Stimulated activated CD4-positive, alpha-beta T cell treated with anti-CD3 and anti-CD28 coated beads, TNF-alpha, amount 100 ng/mL, for 24 hours (primary cell): ENCODE results near the gene ADGRA1.
"Not testable (repeated sequence)": the region's sequence is repeated elsewhere in the genome, so short reads cannot be mapped to it uniquely, and the experiment has no call there.

Source experiments
- DNase-seq, 3 experiments: peaks; one replicate each; pipeline ENCODE4 v3.0.0-alpha.2; 2020; ENCODE audit warnings: low read depth in 3 of 3

The ADGRA1 gene

DNA sequence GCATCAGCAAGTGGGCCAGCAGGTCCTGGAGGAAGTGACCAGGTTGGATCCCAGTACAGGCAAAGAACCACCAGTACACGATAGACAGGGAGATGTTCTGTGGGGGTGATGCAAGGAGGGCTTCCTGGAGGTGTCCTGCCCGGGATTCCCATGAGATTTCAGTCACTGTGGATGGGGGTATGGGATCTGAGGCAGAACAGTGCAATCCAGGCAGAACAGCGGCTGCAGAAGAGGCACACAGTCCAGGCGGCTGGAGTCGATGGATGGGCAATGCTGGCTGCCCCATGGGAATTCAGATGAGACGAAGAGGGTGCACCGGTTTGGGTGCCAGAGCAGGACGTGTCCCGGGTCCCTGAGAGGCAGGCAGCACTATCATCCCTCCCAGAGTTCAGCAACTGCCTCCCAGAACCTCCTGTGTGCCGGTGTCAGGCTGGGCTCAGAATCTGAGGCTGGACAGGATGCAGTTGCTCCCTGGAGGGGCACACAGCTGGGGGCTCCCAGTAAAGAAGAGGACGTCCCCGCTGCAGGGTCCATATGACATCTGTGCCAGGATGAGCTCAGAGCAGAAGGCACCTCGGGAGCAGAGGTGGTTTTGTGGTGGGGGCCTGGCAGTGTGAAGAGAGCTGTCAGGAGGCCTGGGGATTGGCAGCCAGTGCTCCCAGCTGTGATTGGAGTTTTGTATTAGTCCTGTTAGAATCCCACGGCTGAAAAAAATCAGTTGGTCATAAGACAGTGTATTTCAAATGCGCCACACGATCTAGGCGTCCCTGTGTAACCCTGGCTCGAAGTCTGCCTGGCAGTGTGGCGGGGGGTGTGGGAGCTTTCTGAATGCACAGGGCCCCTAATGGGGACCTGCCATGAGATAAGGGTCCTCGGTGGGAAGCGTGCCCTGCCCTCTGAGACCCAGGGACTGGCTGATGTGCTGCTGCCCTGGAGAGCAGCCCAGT lies 75.5 kb downstream of the ADGRA1 start:
- DNase-seq: no peak

DNA sequence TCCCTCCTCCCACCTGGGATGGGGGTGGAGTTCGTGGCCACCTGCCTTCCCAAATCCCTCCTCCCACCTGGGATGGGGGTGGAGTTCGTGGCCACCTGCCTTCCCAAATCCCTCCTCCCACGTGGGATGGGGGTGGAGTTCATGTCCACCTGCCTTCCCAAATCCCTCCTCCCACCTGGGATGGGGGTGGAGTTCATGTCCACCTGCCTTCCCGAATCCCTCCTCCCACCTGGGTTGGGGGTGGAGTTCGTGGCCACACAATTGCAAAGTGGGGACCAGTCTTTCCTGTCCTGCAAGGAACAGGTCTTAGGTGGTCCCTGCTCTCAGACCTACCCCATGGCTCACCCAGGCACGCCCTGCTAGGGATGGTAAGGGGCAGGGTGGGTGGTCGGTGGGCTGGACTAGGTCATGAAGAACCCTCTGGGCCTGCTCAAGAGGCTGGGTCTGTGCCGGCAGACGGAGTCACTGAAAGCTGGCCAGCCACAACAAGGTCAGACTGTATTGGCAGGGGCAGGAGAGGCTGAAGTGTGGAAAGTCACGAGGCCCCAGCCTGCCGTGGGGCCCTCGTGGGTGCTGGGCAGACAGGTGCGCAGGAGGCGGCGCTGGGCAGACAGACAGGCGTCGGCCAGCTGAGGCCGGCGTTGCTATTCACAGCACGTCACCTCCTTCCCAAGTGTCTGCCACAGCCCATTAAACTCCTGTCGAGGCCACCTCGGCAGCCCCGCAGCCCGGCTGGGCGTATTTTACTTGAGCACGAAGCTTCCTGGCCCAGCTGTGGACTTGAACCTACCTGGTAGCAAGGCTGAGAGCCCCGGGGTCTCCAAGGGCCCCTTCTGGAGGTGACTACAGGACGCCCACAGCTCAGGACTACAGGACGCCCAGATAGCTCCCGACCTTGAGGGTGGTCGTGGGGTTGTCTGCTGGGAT lies 76.4 kb downstream of the ADGRA1 start:
- no peak for DNase-seq

DNA sequence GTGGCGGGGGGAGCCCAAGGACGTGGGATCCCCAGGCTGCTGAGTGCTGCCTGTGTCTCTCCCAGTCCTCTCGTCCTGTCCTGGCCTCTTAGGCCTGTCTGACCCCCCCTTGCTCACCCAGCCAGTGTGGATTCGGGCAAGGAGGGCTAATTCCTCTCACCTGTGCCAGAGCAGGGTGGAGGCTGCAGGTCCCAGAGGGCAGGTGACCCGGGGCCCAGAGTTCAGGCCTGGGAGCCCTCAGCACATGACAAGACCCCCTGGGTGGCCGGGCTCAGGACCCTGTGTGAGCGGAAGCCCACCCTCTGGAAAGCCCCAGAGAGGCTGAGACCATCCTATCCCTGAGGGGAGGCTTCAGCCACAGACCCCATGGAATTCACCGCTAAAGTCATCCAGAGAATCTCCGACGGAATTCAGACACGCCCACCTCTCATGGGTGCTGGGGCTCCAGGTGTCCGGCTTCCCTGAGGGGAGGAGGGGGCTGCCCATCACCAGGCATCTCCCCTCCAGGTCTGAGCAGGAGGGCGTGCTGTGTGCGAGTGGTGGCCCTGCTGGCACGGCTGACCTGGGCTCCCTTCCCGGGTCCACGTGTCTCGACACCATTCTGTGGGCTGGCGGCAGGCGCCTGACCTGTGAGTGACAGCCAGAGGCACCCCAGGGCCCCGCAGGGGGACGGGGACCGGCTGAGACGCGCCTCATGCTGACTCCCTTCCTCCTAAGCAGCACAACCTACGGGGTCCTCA lies 77.3 kb downstream of the ADGRA1 start:
- DNase-seq: no peak

DNA sequence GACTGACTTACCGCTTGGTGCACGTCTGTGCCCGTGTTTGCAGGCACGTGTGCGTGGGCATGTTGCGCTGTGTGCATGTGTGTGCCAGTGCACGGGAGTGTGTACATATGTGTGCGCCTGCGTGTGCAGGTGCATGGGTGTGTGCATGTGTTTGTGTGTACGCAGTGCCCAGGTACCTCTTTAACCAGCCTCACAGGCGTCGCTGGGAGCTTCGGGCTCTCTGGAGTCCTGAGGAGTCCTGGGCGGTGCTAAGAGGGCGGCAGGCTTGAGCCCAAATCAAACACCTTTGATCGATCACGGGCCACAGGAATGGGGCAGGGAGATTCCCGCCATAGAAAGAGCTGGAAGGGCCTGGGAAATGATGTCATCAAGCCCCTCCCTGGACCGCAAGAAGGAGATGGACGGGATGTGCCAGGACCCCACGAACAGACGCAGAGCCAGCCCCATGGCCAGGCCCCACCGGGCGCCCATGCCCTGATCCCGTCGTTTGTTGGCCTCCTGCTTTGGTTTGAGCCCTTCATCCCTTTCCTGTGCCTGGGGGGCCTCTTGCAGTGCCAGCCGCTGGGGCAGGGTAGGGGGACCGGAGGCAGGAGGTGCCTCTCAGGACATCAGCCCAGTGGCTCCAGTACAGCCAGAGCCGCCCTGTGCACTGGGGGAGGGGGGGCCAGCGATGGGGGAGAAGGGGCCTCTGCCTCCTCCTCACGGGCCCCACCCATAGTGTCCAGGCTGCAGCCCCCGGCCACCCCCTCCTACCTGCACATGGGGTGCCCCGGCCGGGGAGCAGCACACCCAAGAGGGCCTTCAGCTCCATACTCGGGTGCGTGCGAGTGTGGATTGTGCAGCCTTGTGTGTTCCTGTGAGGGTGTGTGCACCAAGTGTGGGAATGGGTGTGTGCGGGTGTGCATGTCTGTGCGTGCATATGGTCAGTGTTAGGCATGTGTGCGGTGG lies 78.1 kb downstream of the ADGRA1 start:
- no peak for DNase-seq

DNA sequence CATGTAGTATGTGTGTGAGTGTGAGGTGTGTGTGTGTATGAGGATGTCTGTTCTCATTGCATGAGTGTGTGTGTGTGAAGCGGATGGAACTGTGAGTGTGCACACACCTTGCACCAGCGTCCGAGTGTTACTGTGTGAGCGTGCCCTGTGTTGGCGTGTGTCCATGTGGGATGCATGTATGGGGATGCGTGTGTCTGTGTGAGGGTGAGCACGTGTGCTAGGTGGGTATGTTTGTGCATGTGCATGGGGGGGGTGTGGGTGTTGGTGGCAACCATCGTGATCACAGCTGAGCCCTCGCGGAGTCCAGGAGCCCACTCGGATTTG lies 78.7 kb downstream of the ADGRA1 start:
- DNase-seq: no peak

DNA sequence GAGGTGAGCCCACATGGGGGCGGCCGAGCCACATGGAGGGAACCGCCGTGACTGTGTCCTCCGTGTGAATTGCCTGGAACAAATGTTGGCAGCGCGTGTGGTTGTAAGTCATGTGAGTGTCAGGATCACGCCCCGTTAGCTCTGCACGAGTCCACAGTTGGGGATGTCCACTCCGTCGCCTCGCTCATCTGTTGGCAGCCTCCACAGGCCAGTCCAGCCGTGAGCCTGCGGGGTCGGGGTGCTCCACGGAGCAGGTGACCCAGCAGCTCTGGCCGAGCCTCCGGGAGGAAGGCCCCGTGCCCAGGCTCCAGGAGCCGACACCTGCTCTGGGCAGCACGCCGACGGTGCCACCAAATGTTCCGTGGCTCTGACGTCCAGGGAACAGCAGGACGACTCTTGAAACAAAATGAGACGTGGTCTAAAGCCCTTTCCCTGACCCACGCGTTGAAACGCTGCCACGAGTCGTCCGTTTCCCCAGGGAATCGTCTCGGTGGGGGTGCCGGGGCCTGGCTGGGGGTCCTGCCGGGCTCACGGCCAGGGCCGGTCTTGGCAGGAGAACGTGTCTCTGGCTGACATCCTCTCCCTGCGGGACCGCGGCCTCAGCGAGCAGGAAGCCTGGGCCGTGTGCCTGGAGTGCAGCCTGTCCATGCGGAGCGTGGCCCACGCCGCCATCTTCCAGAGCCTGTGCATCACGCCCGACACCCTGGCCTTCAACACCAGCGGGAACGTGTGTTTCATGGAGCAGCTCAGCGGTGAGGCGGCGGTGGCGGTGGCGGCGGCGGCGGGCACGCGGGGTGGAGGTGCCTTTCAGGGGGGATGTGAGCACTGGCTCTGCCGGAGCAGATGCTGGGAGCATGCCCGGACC lies 79.3 kb downstream of the ADGRA1 start:
- no peak for DNase-seq

DNA sequence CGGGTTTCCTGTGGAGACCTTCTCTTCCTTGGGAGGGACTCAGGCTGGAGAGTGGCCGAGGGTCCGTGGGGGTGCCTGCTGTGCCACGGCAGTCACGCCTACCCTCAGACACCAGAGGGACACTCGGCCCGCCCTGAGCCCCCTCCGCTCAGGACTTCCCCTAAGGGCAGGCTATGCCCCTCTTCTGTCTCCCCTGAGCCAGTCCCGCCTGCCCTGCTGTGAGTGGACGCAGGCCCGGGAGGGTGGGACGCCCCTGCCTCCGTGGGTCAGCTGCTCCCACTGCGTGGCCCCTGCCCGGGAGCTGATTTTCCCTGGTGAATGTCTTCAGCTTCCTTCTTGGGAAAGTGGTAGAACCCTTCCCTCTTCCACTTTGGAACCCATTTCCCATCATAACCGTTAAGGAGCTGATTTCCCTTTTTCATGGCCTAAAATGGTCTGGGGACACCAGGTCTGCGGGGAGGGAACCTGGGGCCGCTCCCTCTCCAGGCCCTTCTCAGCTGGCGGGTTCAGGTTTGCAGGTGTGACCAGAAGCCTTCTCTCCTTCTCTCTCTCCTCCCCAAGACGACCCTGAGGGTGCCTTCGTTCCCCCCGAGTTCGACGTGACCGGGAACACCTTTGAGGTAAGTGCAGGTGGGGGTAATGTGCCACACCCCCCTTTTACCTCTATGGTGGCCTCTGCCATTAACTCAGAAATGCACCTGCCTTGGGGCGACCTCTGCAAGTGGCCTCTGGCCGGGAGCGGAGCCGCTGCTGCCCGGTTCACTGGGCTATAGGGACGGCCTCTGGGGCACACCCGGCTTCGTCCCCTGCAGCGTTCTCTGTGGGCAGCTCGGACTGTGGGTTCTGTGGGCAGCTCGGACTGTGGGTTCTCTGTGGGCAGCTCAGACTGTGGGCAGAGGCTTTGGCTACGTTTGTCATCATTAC lies 80.2 kb downstream of the ADGRA1 start:
- DNase-seq: no peak

DNA sequence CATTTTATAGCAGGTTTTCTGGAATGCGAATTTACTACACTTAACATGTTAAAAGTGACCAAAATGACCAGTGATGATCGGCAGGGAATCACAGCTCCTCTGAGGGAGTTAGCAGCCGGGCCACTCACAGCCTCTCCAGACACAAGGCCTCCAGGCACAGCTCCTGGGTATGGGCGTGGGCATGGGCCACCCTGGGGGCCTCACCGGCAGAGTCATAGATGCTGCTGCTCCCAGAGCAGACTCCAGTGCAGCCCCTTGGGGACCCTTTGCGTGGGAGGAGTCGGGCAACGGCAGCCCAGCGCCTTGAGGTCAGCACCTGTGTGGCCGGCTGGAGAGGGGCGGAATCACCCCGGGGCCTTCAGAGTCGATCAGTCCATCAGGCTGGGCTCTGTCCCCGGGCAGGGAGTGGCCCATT lies 80.9 kb downstream of the ADGRA1 start:
- DNase-seq: no peak

DNA sequence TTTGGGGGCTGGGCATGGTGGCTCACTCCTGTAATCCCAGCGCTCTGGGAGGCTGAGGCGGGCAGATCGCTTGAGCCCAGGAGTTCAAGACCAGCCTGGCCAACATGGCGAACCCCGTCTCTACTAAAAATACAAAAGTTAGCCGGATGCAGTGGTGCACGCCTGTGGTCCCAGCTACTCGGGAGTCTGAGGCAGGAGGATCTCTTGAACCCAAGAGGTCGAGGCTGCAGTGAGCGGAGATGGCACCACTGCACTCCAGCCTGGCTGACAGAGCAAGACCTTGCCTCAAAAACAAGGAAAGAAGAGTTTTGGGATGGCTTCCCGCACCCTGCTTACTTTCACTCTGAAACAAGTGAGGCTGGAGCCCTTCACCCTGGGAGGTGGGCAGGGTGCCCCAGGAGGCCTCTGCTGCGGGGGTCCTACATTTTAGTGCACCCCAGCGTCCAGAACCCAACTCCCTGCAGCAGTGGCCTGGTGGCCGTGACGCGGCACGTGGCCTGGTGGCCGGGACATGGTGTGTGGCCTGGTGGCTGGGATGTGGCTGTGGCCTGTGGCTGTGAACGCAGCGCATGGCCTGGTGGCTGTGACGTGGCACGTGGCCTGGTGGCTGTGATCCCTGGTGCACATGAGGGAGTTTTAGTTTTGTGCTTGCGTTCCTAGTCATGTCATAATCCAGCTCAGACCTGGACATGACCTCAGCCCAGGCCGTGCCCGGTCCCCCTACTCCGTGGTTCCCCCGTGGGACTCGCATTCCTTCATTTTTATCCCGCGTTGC lies 81.6 kb downstream of the ADGRA1 start:
- DNase-seq: no peak

DNA sequence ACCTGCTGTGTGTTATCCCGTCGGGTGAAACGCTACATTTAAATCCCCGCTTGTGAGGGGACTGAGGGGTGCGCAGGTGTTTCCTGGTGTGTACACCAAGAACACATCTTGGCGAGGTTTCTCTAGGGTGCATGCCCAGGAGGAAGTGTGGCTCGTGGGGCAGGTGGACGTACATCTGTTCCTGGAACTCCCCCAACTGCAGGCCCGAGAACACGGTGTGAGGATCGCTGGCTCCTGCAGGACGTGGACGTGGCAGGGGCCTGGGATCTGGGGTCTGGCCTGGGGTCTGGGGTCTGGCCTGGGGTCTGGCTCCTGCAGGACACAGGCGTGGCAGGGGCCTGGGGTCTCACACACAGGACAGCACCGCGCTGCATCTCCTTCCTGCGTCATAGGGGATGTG lies 82.4 kb downstream of the ADGRA1 start:
- DNase-seq: no peak

DNA sequence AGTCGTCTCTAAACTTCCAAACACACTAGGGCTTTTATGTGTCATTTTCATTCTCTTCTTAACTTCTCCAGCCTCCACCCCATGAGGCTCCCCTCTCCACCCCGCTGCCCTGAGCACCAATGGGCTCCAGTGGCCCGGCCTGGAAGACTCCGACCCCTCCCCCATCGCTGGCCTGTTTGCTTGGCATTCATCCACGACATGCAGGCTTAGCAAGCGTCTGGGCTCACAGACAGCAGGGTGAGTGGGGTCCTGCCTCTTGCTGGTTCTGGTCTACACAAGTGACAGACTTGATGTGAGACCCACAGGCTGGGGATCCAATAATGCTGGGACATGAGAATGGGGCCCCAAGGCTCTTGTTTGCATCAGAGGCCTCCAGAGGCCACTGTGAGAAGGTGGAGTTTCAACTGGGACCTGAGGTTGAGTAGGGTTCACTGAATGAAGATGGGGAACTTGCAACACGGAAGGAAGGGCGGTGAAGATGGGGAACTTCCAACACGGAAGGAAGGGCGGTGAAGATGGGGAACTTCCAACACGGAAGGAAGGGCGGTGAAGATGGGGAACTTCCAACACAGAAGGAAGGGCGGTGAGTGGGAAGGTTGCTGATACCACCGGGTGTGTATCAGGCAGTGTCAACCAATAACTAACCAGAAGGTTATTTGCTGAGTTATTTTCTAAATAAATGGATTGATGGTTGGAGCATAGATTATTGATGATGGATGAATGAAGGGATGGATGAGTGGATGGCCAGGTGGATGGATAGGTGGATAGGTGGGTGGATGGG lies 86.3 kb downstream of the ADGRA1 start:
- no peak for DNase-seq

DNA sequence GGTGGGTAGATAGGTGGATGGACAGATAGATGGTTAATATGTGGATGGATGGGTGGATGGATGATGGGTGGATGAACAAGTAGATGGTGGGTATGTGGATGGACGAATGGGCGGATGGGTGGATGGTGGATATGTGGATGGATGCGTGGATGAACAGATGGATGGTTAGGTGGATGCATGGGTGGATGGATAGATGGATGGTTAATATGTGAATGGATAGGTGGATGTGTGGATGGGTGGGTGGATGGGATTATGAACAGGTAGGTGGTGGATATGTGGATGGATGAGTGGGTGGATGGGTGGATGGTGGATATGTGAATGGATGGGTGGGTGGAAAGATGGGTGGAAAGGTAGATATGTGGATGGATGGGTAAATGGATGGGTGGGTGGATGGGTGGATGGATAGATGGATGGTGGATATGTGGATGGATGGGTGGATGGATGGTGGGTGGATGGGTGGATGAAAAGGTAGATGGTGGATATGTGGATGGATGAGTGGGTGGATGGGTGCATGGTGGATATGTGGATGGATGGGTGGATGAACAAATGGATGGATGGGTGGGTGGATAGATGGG lies 87.1 kb downstream of the ADGRA1 start:
- DNase-seq: no peak

DNA sequence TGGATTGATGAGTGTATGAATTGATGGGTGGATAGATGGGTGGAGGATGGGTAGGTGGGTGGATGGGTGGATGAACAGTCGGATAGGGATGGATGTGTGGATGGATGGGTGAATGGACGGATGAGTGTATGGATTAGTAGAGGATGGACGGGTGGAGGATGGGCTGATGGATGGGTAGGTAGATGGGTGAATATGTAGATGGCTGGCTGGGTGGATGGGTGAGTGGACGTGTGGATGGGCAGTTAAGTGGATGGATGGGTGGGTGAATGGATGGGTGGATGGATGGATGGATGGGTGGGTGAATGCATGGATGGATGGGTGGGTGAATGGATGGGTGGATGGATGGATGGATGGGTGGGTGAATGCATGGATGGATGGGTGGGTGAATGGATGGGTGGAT lies 87.9 kb downstream of the ADGRA1 start:
- not testable (repeated sequence) for DNase-seq

DNA sequence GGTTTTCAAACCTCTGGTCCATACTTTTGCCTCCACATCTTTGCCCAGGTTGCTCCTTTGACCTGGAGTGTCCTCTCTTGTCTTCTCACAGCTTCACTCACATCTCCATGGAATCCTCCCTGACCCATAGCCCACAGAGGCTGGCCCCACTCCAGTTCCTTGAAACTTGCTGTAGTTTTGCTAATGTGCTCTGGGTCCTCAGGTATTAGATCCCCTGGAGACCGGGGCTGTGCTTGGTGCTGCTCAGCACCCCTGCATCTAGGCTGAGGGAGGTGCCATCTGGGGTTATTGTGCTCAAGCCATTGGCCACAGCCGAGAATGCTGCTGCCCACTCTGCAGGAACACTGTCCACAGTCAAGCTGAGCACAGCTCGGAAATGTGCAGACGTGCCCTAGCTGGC lies 88.8 kb downstream of the ADGRA1 start:
- DNase-seq: no peak

DNA sequence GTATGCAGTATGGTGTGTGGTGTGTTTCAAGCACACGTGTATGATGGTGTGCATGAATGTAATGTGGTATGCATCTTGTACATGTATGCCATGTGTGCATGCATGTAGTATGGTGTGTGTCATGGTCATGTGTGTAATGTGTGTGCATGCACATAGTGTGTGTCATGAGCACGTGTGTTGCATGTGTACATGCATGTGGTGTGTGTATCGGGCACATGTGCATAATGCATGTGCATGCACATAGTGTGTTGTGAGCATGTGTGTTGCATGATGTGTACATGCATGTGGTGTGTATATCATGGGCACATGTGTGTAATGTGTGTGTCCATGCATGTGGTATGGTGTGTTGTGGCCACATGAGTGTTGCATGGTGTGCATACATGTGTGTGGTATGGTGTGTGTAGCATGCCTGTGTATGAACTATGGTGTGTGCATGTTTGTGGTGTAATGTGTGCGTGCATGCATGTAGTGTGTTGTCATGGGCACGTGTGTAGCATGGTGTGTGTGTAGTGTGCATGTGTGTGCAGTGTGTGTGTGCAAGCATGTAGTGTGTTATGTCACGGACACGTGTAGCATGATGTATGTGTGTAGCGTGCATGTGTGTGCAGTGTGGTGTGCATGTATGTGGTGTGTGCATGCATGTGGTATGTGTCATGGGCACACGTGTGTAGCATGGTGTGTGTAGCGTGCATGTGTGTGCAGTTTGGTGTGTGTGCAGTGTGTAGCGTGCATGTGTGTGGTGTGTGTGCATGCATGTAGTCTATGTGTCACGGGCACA lies 89.8 kb downstream of the ADGRA1 start:
- DNase-seq: no peak
